K562 (cell line): ENCODE data around the gene MAD1L1. TPM values are rescaled to one million over a fixed set of nuclear protein-coding genes. Genes with fewer than 3 reads are reported as not detected.

Source experiments
- ATAC-seq: fragments of 200-7000 bp; cut with Tn5 transposase; 3 replicates; pipeline ENCODE4 v1.9.1; 2020; ENCODE audit warnings: moderate library complexity
- BruUV-seq: library from RNA; stranded (reverse); fragments of 400-500 nt; replicated peaks from 2 replicates; lab custom pipeline; 2021; lab: Mats Ljungman, UMichigan
- CTCF ChIA-PET: fragments of 300-600 bp; formaldehyde crosslinking; extraction: SDS; loops from one replicate; lab custom pipeline; 2021; ENCODE audit warnings: low intra/inter-chr PET ratio; lab: Yijun Ruan, JAX
- POLR2A ChIA-PET: fragments of 300-600, 350-650 bp; sonication (Branson Sonifier 250); formaldehyde crosslinking; extraction: SDS; loops from one replicate; lab custom pipeline; 2021; ENCODE audit warnings: antibody characterized with exemption, inconsistent platforms; lab: Yijun Ruan, JAX
- DNase-seq, 4 experiments: peaks; one replicate each; pipeline versions ENCODE4 v3.0.0 to v3.0.0-alpha.2; 2011 to 2018; ENCODE audit warnings: low spot score in 3 of 4, mixed read lengths in 3 of 4; ENCODE audit errors: extremely low read depth in 1 of 4
- FAIRE-seq: peaks from 2 replicates; lab custom pipeline; 2011; peaks lifted over from hg19 to GRCh38; lab: Jason Lieb, UNC
- H2AFZ ChIP-seq: 2 replicates; pipeline ENCODE4 v1.6.0; 2011; ENCODE audit warnings: low read depth, low read length, control low read depth, inconsistent platforms
- H3K27ac ChIP-seq: fragments of 200-600 bp; 3 replicates; pipeline ENCODE4 v1.8.0; 2011; ENCODE audit warnings: low read depth, mild to moderate bottlenecking, control low read depth, inconsistent platforms, low read length, moderate library complexity, mixed read lengths; ENCODE audit errors: extremely low read depth
- H3K27me3 ChIP-seq, 2 experiments: fragments of 300-600 bp in 1 of 2; 2 replicates in 1 of 2; 3 replicates in 1 of 2; pipeline versions ENCODE4 v1.6.0 to v1.8.0; 2011; ENCODE audit warnings: inconsistent platforms in 2 of 2, low read length in 2 of 2, mild to moderate bottlenecking in 1 of 2, mixed read lengths in 1 of 2, moderate library complexity in 1 of 2; ENCODE audit not compliant: control insufficient read depth in 2 of 2, insufficient read depth in 2 of 2
- H3K36me3 ChIP-seq: fragments of 300-600 bp; 3 replicates; pipeline ENCODE4 v1.8.0; 2011; ENCODE audit warnings: mild to moderate bottlenecking, low read length, inconsistent platforms; ENCODE audit not compliant: control insufficient read depth, insufficient read depth
- H3K4me1 ChIP-seq, 2 experiments: fragments of 200-600 bp in 1 of 2; replicated peaks in 1 of 2; 2 replicates in 1 of 2; 3 replicates in 1 of 2; pipeline versions ENCODE4 v1.5.1 to v1.8.0; 2011; ENCODE audit warnings: inconsistent platforms in 2 of 2, low read length in 2 of 2, mild to moderate bottlenecking in 1 of 2, mixed read lengths in 1 of 2, moderate library complexity in 1 of 2; ENCODE audit not compliant: control insufficient read depth in 2 of 2, insufficient read depth in 2 of 2
- H3K4me2 ChIP-seq: 2 replicates; pipeline ENCODE4 v1.6.1; 2011; ENCODE audit warnings: low read length, control low read depth, inconsistent platforms, mixed read lengths; ENCODE audit not compliant: insufficient read depth
- H3K4me3 ChIP-seq: fragments of 200-600 bp; sonication (generic), shearing (Covaris generic); 2 replicates; pipeline ENCODE4 v1.5.1; 2016; ENCODE audit warnings: control low read depth, inconsistent platforms
- H3K79me2 ChIP-seq: fragments of 200-600 bp; 3 replicates; pipeline ENCODE4 v1.8.0; 2011; ENCODE audit warnings: low read length, inconsistent platforms; ENCODE audit not compliant: control insufficient read depth, insufficient read depth
- H3K9ac ChIP-seq, 2 experiments: 2 replicates each; pipeline versions ENCODE4 v1.6.0 to v1.6.1; 2011; ENCODE audit warnings: low read depth in 2 of 2, low read length in 2 of 2, control low read depth in 1 of 2, inconsistent platforms in 1 of 2, mild to moderate bottlenecking in 1 of 2, mixed read lengths in 1 of 2; ENCODE audit not compliant: insufficient read depth in 1 of 2
- H3K9me1 ChIP-seq: one replicate; pipeline ENCODE4 v1.6.0; 2011; ENCODE audit warnings: inconsistent platforms, mild to moderate bottlenecking, low read length, moderate library complexity; ENCODE audit not compliant: control insufficient read depth, insufficient read depth
- H3K9me3 ChIP-seq: replicated peaks from 2 replicates; pipeline ENCODE4 v1.5.1; 2011; ENCODE audit warnings: low read depth, low read length, inconsistent platforms; ENCODE audit not compliant: control insufficient read depth, insufficient read depth
- H4K20me1 ChIP-seq: replicated peaks from 2 replicates; pipeline ENCODE4 v1.6.1; 2011; ENCODE audit warnings: low read length, inconsistent platforms, mixed read lengths; ENCODE audit not compliant: control insufficient read depth, insufficient read depth
- E4F1 ChIP-seq: fragments of 250-450 bp; sonication (Bioruptor Pico); IDR thresholded peaks from 2 replicates; pipeline ENCODE4 v1.5.0; 2021; ENCODE audit warnings: mild to moderate bottlenecking, borderline replicate concordance
- ELK1 ChIP-seq: sonication (generic); formaldehyde crosslinking; IDR thresholded peaks from 2 replicates; pipeline ENCODE4 v1.8.1; 2022; ENCODE audit warnings: missing genetic modification reagents
- GATAD2B ChIP-seq: fragments of 450-650 bp; IDR thresholded peaks from 2 replicates; pipeline ENCODE4 v1.6.1; 2017; ENCODE audit warnings: mild to moderate bottlenecking, borderline replicate concordance
- NCOA1 ChIP-seq: fragments of 450-650 bp; IDR thresholded peaks from 2 replicates; pipeline ENCODE4 v1.6.1; 2016; ENCODE audit warnings: low read depth
- NCOA4 ChIP-seq: fragments of 450-650 bp; IDR thresholded peaks from 2 replicates; pipeline ENCODE4 v1.6.1; 2018; ENCODE audit warnings: mild to moderate bottlenecking; ENCODE audit not compliant: partially characterized antibody
- POLR2AphosphoS2 ChIP-seq: IDR thresholded peaks from 2 replicates; pipeline ENCODE4 v1.6.1; 2012; ENCODE audit warnings: low read length, improper control_type of control experiment
- RBM25 ChIP-seq: fragments of 200-400 bp; formaldehyde crosslinking; IDR thresholded peaks from 2 replicates; pipeline ENCODE4 v1.6.1; 2018; ENCODE audit warnings: low read length, low read depth, moderate library complexity; ENCODE audit not compliant: severe bottlenecking
- SMARCA4 ChIP-seq: fragments of 450-650 bp; IDR thresholded peaks from 2 replicates; pipeline ENCODE4 v1.6.1; 2016
- ZC3H8 ChIP-seq: fragments of 450-650 bp; IDR thresholded peaks from 2 replicates; pipeline ENCODE4 v1.6.1; 2017
- ZNF134 ChIP-seq: fragments of 250-450 bp; sonication (Bioruptor Pico); conservative IDR thresholded peaks from 2 replicates; pipeline ENCODE4 v1.4.0; 2020
- ZNF408 ChIP-seq: fragments of 250-450 bp; sonication (Bioruptor Pico); IDR thresholded peaks from 2 replicates; pipeline ENCODE4 v1.4.0; 2020; ENCODE audit warnings: low read depth, mild to moderate bottlenecking, moderate library complexity
- ZNF589 ChIP-seq: fragments of 200-800 bp; sonication (Bioruptor generic); IDR thresholded peaks from 2 replicates; pipeline ENCODE4 v1.6.1; 2016; ENCODE audit warnings: low read depth, missing genetic modification characterization, missing compliant biosample characterization
- WGBS: fragments of 100-300 bp; shearing (Covaris generic); methylation state at CpG from one replicate; pipeline ENCODE4 v1.1.6; 2016; ENCODE audit warnings: low coverage, mixed read lengths; ENCODE audit not compliant: insufficient coverage; ENCODE audit errors: missing lambda C conversion rate; 5-methylcytosine and 5-hydroxymethylcytosine counted together
- in situ Hi-C: fragments of 300-500 bp; cut with MboI; formaldehyde crosslinking; loops from 4 replicates; pipeline ENCODE4 v1.15.0; 2018; ENCODE audit warnings: inconsistent platforms, mixed read lengths
- intact Hi-C: fragments of 100-400 bp; cut with micrococcal nuclease; formaldehyde crosslinking; loops from 2 replicates; pipeline ENCODE4 v1.14.2; 2022
- polyA plus RNA-seq, 8 experiments: library from polyadenylated mRNA; depleted of rRNA in 4 of 8; stranded (reverse) in 5 of 8; unstranded in 3 of 8; fragments of >200 nt; fragmentation: Nextera tagmentation in 2 of 8; fragmentation: Illumina TruSeq in 1 of 8; extraction: Ambion mirVana in 2 of 8; extraction: Trizol in 1 of 8; gene quantifications; 2 replicates each; pipeline versions ENCODE4 v1.2.1 to v1.2.3, GENCODE V29; 2011 to 2014; ENCODE audit warnings: inconsistent platforms in 1 of 8, missing spikeins in 1 of 8
- total RNA-seq, 7 experiments: library from RNA; depleted of rRNA in 6 of 7; stranded (reverse); fragments of >200 nt in 6 of 7; fragmentation: Illumina TruSeq in 2 of 7; extraction: Trizol in 2 of 7; gene quantifications; 2 replicates each; pipeline versions ENCODE4 v1.2.1 to v1.2.3, GENCODE V29; 2011 to 2021; ENCODE audit warnings: low replicate concordance in 1 of 7
- TF ChIP-seq, protein P1 (sequence below): fragments of 450-650 bp; IDR thresholded peaks from 2 replicates; pipeline ENCODE4 v1.6.1; 2016; ENCODE audit warnings: antibody characterized with exemption
- TF ChIP-seq, protein P2 (sequence below): sonication (generic); formaldehyde crosslinking; IDR thresholded peaks from 2 replicates; pipeline ENCODE4 v1.8.0; 2022; ENCODE audit warnings: missing genetic modification reagents, mild to moderate bottlenecking, moderate library complexity, borderline replicate concordance
- TF ChIP-seq, protein P3 (sequence below): IDR thresholded peaks from 2 replicates; pipeline ENCODE4 v1.6.1; 2011; ENCODE audit warnings: borderline replicate concordance, low read depth, mild to moderate bottlenecking, moderate library complexity, low read length; ENCODE audit not compliant: insufficient read depth, poor library complexity, severe bottlenecking

MAD1L1 gene
- total and polyA plus RNA-seq, 9 of the 15 experiments (the other 6 are each of a cell fraction or from before 2014, with no cell fraction given), result 1.7 to 89.7 (median 18.0) TPM

- intact Hi-C loops, result loop anchor here (10.0 kb wide), 1 partner anchor 626 kb away; the partner anchor contains the start of gene PSMG3
- no peak for FAIRE-seq
- TF ChIP-seq ZC3H8 (no peak), GATAD2B (no peak), E4F1 (no peak), ZNF134 (CRISPR knock-in tag) (no peak), ELK1 (CRISPR knock-in tag) (no peak), ZNF589 (CRISPR knock-in tag) (no peak), NCOA4 (no peak), SMARCA4 (no peak), RBM25 (no peak), NCOA1 (no peak), ZNF408 (no peak), POLR2AphosphoS2 (no peak)
- TF ChIP-seq, protein P1, sequence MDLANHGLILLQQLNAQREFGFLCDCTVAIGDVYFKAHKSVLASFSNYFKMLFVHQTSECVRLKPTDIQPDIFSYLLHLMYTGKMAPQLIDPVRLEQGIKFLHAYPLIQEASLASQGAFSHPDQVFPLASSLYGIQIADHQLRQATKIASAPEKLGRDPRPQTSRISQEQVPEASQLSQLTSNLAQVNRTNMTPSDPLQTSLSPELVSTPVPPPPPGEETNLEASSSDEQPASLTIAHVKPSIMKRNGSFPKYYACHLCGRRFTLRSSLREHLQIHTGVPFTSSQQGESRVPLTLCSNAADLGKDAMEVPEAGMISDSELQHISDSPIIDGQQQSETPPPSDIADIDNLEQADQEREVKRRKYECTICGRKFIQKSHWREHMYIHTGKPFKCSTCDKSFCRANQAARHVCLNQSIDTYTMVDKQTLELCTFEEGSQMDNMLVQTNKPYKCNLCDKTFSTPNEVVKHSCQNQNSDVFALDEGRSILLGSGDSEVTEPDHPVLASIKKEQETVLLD, result no peak
- TF ChIP-seq, protein P2, sequence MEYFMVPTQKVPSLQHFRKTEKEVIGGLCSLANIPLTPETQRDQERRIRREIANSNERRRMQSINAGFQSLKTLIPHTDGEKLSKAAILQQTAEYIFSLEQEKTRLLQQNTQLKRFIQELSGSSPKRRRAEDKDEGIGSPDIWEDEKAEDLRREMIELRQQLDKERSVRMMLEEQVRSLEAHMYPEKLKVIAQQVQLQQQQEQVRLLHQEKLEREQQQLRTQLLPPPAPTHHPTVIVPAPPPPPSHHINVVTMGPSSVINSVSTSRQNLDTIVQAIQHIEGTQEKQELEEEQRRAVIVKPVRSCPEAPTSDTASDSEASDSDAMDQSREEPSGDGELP, result no peak
- TF ChIP-seq, protein P3, sequence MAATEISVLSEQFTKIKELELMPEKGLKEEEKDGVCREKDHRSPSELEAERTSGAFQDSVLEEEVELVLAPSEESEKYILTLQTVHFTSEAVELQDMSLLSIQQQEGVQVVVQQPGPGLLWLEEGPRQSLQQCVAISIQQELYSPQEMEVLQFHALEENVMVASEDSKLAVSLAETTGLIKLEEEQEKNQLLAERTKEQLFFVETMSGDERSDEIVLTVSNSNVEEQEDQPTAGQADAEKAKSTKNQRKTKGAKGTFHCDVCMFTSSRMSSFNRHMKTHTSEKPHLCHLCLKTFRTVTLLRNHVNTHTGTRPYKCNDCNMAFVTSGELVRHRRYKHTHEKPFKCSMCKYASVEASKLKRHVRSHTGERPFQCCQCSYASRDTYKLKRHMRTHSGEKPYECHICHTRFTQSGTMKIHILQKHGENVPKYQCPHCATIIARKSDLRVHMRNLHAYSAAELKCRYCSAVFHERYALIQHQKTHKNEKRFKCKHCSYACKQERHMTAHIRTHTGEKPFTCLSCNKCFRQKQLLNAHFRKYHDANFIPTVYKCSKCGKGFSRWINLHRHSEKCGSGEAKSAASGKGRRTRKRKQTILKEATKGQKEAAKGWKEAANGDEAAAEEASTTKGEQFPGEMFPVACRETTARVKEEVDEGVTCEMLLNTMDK, result no peak
These were observed 32.2 kb downstream of the MAD1L1 start for GRCh38 chr7:2200584-2200980.

More at GRCh38 chr7:2200584-2200980, 32.2 kb downstream of the MAD1L1 start:
- Histone ChIP-seq H3K36me3 (peaks cover 57% of the 10 kb centered on the region; the same call in 2 of the 3 replicates), H3K9me3 (no peaks in the 10 kb centered on the region), H3K27ac (no peak overlapping the region), H3K4me3 (no peak overlapping the region), H3K9ac (no peak overlapping the region), H2AFZ (no peak overlapping the region), H3K4me2 (no peak overlapping the region), H3K9me1 (no peaks in the 10 kb centered on the region), H3K4me1 (peaks cover 0 to 22% of the 10 kb centered on the region in 2 experiments; a peak in 2 of 5 replicates), H3K27me3 (no peaks in the 10 kb centered on the region), H3K79me2 (no peaks in the 10 kb centered on the region), H4K20me1 (0 out of 2 replicates have a peak, but pooled peaks cover 3% of the 10 kb centered on the region)
- BruUV-seq, result no TSS peak
- in situ Hi-C loops, result loop anchor here (10.0 kb wide), 1 partner anchor 616 kb away; no protein-coding TSS in a partner anchor
- ChIA-PET CTCF (no interaction called here), POLR2A (no interaction called here)
- ATAC-seq (no peak), DNase-seq (no peak)
- 92% methylated on average over 15 of the region's 18 CpGs for WGBS
